ENCODE data around the gene DECR2. TPM values are rescaled to one million over a fixed set of nuclear protein-coding genes. Genes with fewer than 3 reads are reported as not detected.
"Not testable (repeated sequence)": the region's sequence is repeated elsewhere in the genome, so short reads cannot be mapped to it uniquely, and the experiment has no call there.

The DECR2 gene
- total RNA-seq, 2 donors from 2014 or later, result 12.0 to 12.7 TPM

DNA sequence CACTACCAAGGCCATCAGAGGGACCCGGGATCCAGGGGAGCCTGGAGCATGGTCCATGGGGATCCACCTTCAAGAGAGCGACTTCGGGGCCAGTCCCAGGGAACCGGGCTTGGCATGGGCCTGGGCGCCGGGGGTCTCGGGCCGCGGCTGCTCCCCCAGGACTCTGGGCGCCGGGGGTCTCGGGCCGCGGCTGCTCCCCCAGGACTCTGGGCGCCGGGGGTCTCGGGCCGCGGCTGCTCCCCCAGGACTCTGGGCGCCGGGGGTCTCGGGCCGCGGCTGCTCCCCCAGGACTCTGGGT lies 39.0 kb upstream of the DECR2 start:
- not testable (repeated sequence) for H3K4me1 Mint-ChIP-seq; ATAC-seq (replicated peaks); H3K27ac Mint-ChIP-seq; H3K4me3 Mint-ChIP-seq; H3K27me3 Mint-ChIP-seq; H3K9me3 Mint-ChIP-seq
- peaks cover 13% of the 10 kb centered on the region for H3K36me3 Mint-ChIP-seq (ENCODE audit: low read depth)

DNA sequence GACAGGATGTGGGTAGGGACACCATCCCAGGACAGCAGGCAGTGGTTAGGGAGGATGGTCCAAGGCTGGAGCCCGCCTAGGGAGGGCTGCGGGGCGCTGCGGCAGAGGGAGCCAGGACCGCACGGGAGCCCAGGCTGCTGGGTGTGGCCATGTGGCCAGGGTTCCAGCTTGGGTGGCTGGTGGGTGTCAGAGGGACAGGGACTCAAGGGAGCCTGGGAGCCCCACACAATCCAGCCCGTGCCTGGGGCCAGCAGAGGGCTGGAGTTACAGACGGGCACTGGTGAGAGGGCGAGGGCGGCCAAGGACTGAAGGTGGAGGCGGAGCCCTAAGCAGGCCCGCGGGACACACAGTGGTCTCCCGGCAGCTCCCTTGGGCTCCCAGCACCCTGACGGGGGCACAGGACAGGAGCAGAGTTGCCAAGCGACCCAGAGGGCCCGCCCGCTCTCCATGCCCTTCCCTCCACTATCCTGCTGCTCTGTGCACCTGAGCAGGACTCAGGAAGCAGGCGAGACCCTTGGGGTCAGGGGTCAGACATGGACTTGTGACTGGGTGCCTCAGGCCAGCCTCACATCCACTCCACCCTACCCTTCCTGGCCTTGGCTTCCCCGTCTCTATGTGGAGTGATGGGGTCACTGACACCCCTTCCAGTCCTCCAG lies 38.4 kb upstream of the DECR2 start:
- no peaks in the 10 kb centered on the region for H3K9me3 Mint-ChIP-seq
- no peak overlapping the region for H3K4me3 Mint-ChIP-seq
- no peak overlapping the region for H3K27ac Mint-ChIP-seq
- no peaks in the 10 kb centered on the region for H3K4me1 Mint-ChIP-seq
- H3K36me3 Mint-ChIP-seq (ENCODE audit: low read depth), result peaks cover 14% of the 10 kb centered on the region
- H3K27me3 Mint-ChIP-seq, result no peaks in the 10 kb centered on the region
- ATAC-seq (replicated peaks), result no peak

DNA sequence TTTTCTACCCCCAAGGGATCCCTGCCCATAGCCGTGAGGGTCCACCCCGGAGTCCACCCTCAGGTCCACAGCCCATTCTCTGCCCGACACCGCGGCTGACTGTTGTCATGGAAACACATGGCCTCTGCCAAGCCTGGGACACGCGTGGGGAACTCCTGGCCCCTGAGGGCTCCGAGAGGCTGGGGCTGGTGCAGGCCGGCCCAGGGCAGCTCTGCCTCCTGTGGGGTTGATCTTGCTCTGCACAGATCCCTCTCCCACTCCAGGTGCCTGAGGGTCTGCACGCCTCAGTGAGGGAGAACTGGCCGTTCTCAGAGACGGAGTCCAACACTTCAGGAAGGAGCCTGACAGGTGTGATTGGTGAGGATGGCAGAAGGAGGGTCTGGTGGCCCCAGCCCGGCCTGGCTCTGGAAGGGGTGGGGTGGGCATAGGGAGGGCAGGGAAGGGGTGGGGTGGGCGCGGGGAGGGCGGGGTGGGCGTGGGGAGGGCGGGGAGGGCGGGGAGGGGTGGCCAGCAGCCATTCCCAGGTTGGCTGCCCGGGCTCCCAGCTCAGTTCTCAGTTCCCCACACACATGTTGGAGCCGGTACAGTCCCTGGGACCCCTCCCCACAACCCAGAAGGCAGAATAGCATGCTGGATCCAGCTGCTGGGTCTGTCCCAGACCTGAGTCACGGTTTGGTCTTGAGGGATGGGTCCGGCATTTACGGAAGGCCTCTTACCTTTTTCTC lies 37.8 kb upstream of the DECR2 start:
- no peaks in the 10 kb centered on the region for H3K4me1 Mint-ChIP-seq
- peaks cover 17% of the 10 kb centered on the region for H3K36me3 Mint-ChIP-seq (ENCODE audit: low read depth)
- ATAC-seq (replicated peaks), result no peak
- H3K27ac Mint-ChIP-seq, result no peak overlapping the region
- no peak overlapping the region for H3K4me3 Mint-ChIP-seq
- no peaks in the 10 kb centered on the region for H3K27me3 Mint-ChIP-seq
- no peaks in the 10 kb centered on the region for H3K9me3 Mint-ChIP-seq

DNA sequence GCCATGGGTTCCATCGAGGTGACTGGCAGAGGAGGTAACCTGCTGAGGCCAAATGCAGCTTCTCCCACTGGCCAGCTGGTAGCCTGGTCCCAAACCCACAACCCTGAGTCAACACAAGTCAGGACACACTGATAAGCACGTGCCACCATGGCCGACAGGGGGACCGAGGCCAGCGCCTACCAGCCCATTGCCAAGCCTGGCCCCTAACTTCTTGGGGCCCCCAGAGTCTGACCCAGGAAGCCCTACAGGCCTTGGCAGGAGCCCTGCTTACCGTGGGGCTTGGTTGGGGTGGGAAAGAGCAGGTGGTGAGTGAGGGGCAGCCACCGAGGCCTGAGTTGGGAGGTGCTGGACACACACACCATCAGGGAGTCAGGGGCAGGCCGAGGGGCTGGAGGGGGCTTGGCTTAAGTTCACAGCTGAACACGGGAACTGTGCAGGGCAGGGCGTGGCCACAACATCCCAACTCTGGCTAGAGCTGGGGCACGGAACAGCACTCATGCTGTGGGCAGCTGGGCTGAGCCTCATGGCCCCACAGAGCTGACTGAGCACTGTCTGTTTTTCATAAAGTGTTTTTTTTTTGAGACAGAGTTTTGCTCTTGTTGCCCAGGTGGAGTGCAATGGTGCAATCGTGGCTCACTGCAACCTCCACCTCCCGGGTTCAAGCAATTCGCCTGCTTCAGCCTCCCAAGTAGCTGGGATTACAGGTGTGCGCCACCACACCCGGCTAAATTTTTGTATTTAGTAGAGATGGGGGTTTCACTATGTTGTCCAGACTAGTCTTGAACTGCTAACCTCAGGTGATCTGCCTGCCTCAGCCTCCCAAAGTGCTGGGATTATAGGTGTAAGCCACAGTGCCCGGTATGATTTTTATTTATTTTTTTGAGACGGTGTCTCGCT lies 36.8 kb upstream of the DECR2 start:
- no peak for ATAC-seq (replicated peaks)
- peaks cover 26% of the 10 kb centered on the region for H3K36me3 Mint-ChIP-seq (ENCODE audit: low read depth)
- no peak overlapping the region for H3K4me3 Mint-ChIP-seq
- H3K4me1 Mint-ChIP-seq, result no peaks in the 10 kb centered on the region
- no peaks in the 10 kb centered on the region for H3K27me3 Mint-ChIP-seq
- no peak overlapping the region for H3K27ac Mint-ChIP-seq
- no peaks in the 10 kb centered on the region for H3K9me3 Mint-ChIP-seq

DNA sequence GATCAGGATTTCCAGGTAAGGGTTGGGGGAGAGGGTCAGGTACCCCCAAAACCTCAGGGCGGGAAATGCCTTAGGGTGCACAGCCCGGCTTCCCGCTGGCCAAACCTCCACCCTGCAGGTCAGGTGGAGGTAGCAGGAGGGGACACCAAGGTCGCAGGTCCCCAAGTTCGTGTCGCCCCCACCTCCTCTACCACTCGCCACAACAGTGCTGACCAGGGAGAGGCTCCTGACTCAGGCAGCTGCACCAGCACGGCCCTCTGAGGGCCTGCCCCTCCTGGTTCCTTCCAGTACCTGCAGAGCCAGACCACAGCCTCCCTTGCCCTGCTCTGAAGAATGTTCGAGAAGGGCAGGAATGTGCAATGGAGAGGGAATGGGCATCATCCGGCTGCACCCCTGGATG lies 35.2 kb upstream of the DECR2 start:
- Mint-ChIP-seq H3K4me3 (no peak overlapping the region), H3K27me3 (no peaks in the 10 kb centered on the region), H3K36me3 (ENCODE audit: low read depth) (peaks cover 37% of the 10 kb centered on the region), H3K9me3 (no peaks in the 10 kb centered on the region), H3K4me1 (peaks cover 6% of the 10 kb centered on the region), H3K27ac (no peak overlapping the region)
- ATAC-seq (replicated peaks), result no peak

DNA sequence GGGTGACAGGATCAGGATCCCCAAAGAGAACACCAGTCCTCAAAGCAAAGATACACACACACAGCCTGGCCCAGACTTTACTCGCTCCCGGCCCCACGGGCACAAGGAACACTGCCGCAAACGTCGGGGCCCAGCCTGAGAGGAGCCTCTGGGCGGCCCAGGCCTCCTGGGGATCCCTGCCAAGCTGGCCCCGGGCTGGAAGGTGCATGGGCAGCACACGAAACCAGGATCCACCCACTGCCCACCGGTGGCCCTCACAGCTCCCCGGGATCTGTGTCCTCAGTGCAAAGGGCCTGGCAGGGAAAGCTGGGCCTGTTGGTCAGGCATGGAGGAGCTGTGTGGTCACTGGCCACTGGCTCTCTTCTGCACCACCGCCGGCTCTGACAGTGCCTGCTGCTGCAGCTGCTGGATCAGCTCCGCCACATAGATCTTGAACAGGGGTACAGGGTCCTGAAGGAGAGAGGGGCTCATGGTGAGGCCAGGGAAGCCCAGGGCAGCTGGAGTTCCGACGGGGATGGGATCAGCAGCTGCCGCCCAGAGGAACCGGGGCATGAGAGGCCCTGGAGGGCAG lies 34.3 kb upstream of the DECR2 start:
- ATAC-seq (replicated peaks), result no peak
- H3K36me3 Mint-ChIP-seq (ENCODE audit: low read depth), result peaks cover 37% of the 10 kb centered on the region
- no peak overlapping the region for H3K4me3 Mint-ChIP-seq
- H3K27me3 Mint-ChIP-seq, result no peaks in the 10 kb centered on the region
- peaks cover 6% of the 10 kb centered on the region for H3K4me1 Mint-ChIP-seq
- H3K9me3 Mint-ChIP-seq, result no peaks in the 10 kb centered on the region
- H3K27ac Mint-ChIP-seq, result no peak overlapping the region

DNA sequence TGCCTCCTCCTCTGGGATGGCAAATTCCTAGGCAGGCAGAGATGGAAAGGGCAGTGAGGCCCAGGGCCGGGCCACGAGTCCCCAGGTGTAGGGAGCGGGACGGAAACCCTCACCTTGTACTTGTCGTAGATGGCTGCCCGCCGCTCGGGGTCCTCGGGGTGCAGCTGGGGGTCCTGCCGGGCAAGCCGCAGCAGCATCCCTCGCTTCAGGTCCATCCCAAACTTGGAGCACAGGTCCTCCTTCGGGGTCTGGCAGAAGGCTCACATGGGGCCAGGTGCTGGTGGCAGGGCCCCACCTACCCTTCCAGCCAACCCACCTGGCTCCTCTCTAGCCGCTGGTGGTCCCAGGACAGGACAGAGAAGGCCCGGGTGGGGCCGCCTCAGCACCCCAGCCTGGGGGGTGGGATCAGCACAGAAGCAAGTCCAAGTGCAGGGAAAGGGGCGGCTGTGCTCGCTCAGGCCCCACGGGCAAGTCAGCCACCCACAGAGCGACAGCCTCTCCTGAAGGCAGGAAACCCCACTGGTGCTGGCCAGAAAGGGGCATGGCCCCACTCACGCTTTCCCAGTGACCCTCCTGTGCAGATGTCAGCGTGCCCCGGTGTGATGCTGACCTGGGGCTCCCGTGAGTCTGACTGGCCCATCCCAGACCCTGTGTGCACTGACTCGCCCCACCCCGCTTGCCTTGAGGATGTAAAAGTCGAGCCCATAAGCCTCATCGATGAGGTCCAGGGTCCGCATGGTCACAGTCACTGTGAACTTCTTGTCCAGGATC lies 33.1 kb upstream of the DECR2 start:
- H3K36me3 Mint-ChIP-seq (ENCODE audit: low read depth), result peaks cover 40% of the 10 kb centered on the region
- H3K27ac Mint-ChIP-seq, result no peak overlapping the region
- no peaks in the 10 kb centered on the region for H3K27me3 Mint-ChIP-seq
- H3K4me1 Mint-ChIP-seq, result peaks cover 6% of the 10 kb centered on the region
- ATAC-seq (replicated peaks), result no peak
- no peaks in the 10 kb centered on the region for H3K9me3 Mint-ChIP-seq
- H3K4me3 Mint-ChIP-seq, result no peak overlapping the region

DNA sequence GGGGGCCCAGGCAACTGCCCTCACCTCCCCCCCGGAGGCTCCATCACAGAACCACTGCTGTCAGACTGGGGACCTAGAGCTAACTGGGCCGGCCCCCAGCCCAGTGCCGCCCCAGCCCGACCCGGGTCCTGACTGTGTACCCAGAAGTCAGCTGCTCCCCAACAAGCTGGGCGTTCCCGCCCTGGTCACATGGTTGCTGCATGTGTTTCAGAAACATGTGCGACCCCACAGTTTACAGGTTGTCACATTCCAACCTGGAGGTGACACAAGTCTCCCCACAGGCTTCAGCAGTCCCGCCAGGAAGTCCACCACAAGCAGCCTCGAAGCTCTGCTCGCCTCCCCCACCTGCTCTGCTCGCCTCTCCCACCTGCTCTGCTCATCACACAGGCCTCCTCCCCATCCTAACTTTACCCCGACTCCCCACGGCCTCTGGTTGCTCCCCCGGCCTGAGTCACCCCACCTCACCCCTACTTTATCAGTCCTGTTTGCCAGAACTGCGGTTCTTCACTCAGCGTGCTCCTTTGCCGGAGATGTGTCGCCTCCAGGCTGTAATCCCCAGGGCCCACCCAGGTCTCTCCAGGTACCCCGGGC lies 32.3 kb upstream of the DECR2 start:
- Mint-ChIP-seq H3K27ac (no peak overlapping the region), H3K36me3 (ENCODE audit: low read depth) (peaks cover 42% of the 10 kb centered on the region), H3K4me3 (peak overlapping the region; percentile 92), H3K4me1 (peaks cover 6% of the 10 kb centered on the region), H3K9me3 (no peaks in the 10 kb centered on the region), H3K27me3 (no peaks in the 10 kb centered on the region)
- no peak for ATAC-seq (replicated peaks)

DNA sequence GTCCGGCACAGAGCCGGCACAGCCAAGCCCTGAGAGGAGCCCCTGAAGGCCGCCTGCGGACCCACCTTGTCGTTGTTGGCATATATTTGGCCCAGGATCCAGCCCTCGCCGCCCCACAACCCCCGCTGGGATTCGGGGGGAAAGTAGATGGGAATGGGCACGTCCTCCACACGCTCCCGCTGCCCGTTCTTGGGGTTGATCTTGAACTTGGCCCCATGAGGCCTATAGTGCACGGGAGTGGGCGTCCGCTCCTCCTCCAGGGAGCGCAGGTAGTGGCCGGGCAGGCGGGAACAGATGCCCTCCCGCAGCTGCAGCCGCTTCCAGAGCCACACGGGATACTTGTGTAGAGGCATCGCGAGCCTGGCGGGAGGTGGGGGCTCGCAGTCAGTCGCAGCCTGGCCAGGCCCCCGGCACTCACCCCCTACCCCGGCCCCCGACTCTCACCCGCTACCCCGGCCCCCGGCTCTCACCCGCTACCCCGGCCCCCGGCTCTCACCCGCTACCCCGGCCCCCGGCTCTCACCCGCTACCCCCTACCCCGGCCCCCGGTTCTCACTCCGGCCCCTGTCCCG lies 31.7 kb upstream of the DECR2 start:
- Mint-ChIP-seq H3K4me3 (peak overlapping the region; percentile 92), H3K27ac (peak overlapping the region; percentile 99), H3K36me3 (ENCODE audit: low read depth) (peaks cover 42% of the 10 kb centered on the region), H3K9me3 (no peaks in the 10 kb centered on the region), H3K27me3 (no peaks in the 10 kb centered on the region), H3K4me1 (peaks cover 6% of the 10 kb centered on the region)
- ATAC-seq (replicated peaks), result no peak

DNA sequence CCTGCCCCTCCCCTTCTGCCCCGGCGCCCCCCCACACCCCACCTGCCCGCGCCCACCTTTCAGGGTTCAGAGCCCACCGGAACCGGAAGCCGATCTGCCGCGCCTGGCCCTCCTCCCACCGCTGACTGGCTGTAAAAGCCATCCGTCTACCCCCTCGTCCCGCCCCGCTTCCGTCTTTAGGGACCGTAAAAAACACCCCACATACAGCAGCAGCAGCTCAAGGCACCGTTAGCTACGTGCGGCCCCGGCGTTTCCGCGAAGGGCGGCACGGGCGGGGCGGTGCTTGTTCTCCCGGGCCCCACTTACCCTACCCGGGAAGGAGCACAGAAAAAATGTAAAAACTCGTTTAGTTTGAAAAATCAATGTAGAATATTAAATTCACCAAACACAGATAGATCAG lies 31.2 kb upstream of the DECR2 start, which contains the start of gene MRPL28:
Gene MRPL28 (minus strand): TSS at position 96 of the 400 bp plus-strand sequence. CDS start 320 bp downstream, outside the sequence.
- peaks cover 42% of the 10 kb centered on the region for H3K36me3 Mint-ChIP-seq (ENCODE audit: low read depth)
- peak; percentile 99 for ATAC-seq (replicated peaks)
- peak within 1 kb of the TSS; percentile 92 for H3K4me3 Mint-ChIP-seq
- H3K4me1 Mint-ChIP-seq, result peaks cover 6% of the 10 kb centered on the region
- no peaks in the 10 kb centered on the region for H3K27me3 Mint-ChIP-seq
- H3K9me3 Mint-ChIP-seq, result no peaks in the 10 kb centered on the region
- peak within 1 kb of the TSS; percentile 99 for H3K27ac Mint-ChIP-seq

DNA sequence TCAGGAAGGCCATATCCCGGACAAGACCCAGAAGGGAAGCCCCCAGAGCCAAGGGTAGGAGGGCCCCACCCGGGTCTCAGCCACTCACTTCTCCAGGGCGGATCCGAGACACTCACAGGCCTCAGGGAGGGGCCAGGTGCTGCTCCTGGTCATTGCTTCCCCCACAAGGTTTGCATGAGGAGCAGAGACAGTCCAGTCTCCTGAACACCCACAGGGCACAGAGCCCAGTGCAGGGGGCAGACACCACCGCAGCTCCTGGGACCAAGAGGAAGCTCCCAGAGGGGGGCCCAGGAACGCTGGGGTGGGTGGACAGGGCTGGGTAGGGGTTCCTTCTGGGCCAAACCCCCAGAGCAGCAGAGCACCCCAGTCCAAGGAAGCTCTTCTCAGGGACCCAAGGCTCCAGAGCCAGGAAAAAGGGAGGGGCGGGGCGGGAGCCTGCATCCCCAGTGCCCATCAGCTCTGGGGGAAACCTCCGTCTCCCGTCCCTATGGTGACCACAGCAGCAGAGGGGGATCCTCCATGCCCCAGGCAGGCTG lies 30.6 kb upstream of the DECR2 start:
- Mint-ChIP-seq H3K27me3 (no peaks in the 10 kb centered on the region), H3K4me1 (peaks cover 6% of the 10 kb centered on the region), H3K36me3 (ENCODE audit: low read depth) (peaks cover 42% of the 10 kb centered on the region), H3K4me3 (peak overlapping the region; percentile 92), H3K9me3 (no peaks in the 10 kb centered on the region), H3K27ac (peak overlapping the region; percentile 99)
- peak; percentile 20 for ATAC-seq (replicated peaks)

DNA sequence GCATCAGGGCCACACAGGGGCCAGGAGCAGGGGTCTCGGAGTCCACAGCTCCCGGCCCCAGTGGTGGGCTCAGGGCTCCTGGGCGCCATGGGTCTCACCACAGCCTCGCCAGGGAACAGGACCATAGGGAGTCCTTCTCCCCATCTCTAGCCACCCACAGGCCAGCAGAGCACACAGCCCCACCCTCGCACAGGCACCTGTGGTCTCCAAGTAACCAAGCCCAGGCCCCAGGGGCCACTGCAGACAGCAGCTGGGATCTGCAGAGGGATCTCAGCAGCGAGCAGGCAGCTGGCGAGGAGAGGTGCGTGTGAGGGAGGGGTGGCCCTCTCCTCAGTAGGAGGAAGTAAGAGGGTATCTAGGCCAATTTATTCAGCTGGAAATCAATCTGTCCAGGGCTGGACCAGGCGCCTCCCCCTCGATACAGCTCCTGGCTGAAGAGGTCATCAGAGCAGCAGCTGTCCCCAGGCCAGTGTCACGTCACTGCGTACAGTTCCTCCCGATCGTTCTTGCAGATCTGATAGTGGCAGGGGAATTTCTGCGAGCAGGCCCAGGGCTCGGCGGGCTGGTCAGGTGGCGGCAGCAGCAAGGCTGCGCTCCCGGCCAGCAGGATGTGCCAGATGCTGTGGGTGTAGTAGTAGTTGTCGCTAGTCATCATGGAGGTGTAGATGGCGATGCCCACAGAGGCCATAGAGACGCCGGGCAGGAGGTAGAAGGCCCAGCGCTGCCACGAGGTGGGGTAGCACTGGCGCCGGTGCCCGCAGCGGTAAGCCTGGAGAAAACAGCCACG lies 30.0 kb upstream of the DECR2 start:
- H3K27me3 Mint-ChIP-seq, result no peaks in the 10 kb centered on the region
- peak overlapping the region; percentile 43 for H3K27ac Mint-ChIP-seq
- H3K9me3 Mint-ChIP-seq, result no peaks in the 10 kb centered on the region
- peaks cover 6% of the 10 kb centered on the region for H3K4me1 Mint-ChIP-seq
- peak overlapping the region; percentile 20 for H3K4me3 Mint-ChIP-seq
- no peak for ATAC-seq (replicated peaks)
- peaks cover 38% of the 10 kb centered on the region for H3K36me3 Mint-ChIP-seq (ENCODE audit: low read depth)
